Spinal cord (tissue), 10 donors: ENCODE data around the gene PTEN. TPM values are rescaled to one million over a fixed set of nuclear protein-coding genes. Genes with fewer than 3 reads are reported as not detected.

Experiments used
- DNase-seq, 6 donors: peaks; one replicate each; pipeline versions ENCODE4 v3.0.0 to v3.0.0-alpha.2; 2013 to 2015; ENCODE audit warnings: low spot score in 6 of 6, low read depth in 4 of 6
- H3K27ac ChIP-seq: one replicate; pipeline ENCODE4 v1.5.1; 2013; ENCODE audit warnings: low read depth, low read length, control low read depth
- H3K27me3 ChIP-seq: one replicate; pipeline ENCODE4 v1.6.1; 2013; ENCODE audit warnings: low read length; ENCODE audit not compliant: control insufficient read depth, insufficient read depth
- H3K36me3 ChIP-seq: one replicate; pipeline ENCODE4 v1.6.1; 2013; ENCODE audit warnings: low read length; ENCODE audit not compliant: control insufficient read depth, insufficient read depth
- H3K4me1 ChIP-seq: one replicate; pipeline ENCODE4 v1.6.1; 2013; ENCODE audit warnings: low read length; ENCODE audit not compliant: control insufficient read depth, insufficient read depth
- H3K4me3 ChIP-seq: one replicate; pipeline ENCODE4 v1.5.1; 2013; ENCODE audit warnings: low read depth, low read length, control low read depth
- H3K9me3 ChIP-seq: one replicate; pipeline ENCODE4 v1.6.1; 2013; ENCODE audit warnings: low read length; ENCODE audit not compliant: control insufficient read depth, insufficient read depth
- WGBS: methylation state at CpG from one replicate; pipeline ENCODE4 v1.1.5; 2013; ENCODE audit warnings: missing lambda C conversion rate; ENCODE audit not compliant: insufficient coverage; 5-methylcytosine and 5-hydroxymethylcytosine counted together
- polyA plus RNA-seq, 2 donors: library from polyadenylated mRNA; unstranded; fragments of 120-200 nt; gene quantifications; one replicate each; pipeline ENCODE4 v1.2.1, GENCODE V29; 2013; ENCODE audit not compliant: insufficient read length in 2 of 2
- total RNA-seq, 2 donors: library from RNA; depleted of rRNA in 1 of 2; stranded (reverse); fragments of 120-200 nt in 1 of 2; fragments of >200 nt in 1 of 2; gene quantifications; one replicate each; pipeline versions ENCODE4 v1.2.3 to v1.2.4, GENCODE V29; 2013 to 2014
- donor health status: healthy.

The PTEN gene
- total and polyA plus RNA-seq, 4 donors = 64.4 to 217 (median 127) TPM

GRCh38 chr10:87927091-87927490 is 63.7 kb downstream of the PTEN start:
- no peak for DNase-seq
- no CpG with 5 or more reads among the region's 2 CpGs for WGBS
- Histone ChIP-seq H3K4me1 (no peaks in the 10 kb centered on the region), H3K27ac (no peak overlapping the region), H3K9me3 (no peaks in the 10 kb centered on the region), H3K4me3 (no peak overlapping the region), H3K27me3 (no peaks in the 10 kb centered on the region), H3K36me3 (no peaks in the 10 kb centered on the region)

GRCh38 chr10:87928996-87929395 is 65.6 kb downstream of the PTEN start:
- no peak overlapping the region for H3K4me3 ChIP-seq
- no peaks in the 10 kb centered on the region for H3K9me3 ChIP-seq
- H3K4me1 ChIP-seq = no peaks in the 10 kb centered on the region
- H3K27me3 ChIP-seq = no peaks in the 10 kb centered on the region
- no peaks in the 10 kb centered on the region for H3K36me3 ChIP-seq
- WGBS = no CpG with 5 or more reads among the region's 3 CpGs
- no peak overlapping the region for H3K27ac ChIP-seq
- no peak for DNase-seq

- H3K9me3 ChIP-seq = no peaks in the 10 kb centered on the region
- no peak overlapping the region for H3K4me3 ChIP-seq
- no peak for DNase-seq
- no peaks in the 10 kb centered on the region for H3K36me3 ChIP-seq
- WGBS = no CpG with 5 or more reads among the region's 1 CpG
- no peaks in the 10 kb centered on the region for H3K4me1 ChIP-seq
- no peak overlapping the region for H3K27ac ChIP-seq
- no peaks in the 10 kb centered on the region for H3K27me3 ChIP-seq
Measured at GRCh38 chr10:87930141-87930540, 66.7 kb downstream of the PTEN start.

GRCh38 chr10:87930934-87931835 is 67.8 kb downstream of the PTEN start:
- H3K27me3 ChIP-seq = no peaks in the 10 kb centered on the region
- DNase-seq = no peak
- no CpG with 5 or more reads among the region's 4 CpGs for WGBS
- H3K9me3 ChIP-seq = no peaks in the 10 kb centered on the region
- no peak overlapping the region for H3K4me3 ChIP-seq
- no peaks in the 10 kb centered on the region for H3K36me3 ChIP-seq
- H3K4me1 ChIP-seq = no peaks in the 10 kb centered on the region
- no peak overlapping the region for H3K27ac ChIP-seq

- no peaks in the 10 kb centered on the region for H3K4me1 ChIP-seq
- H3K27me3 ChIP-seq = no peaks in the 10 kb centered on the region
- DNase-seq = no peak
- no peak overlapping the region for H3K27ac ChIP-seq
- H3K36me3 ChIP-seq = no peaks in the 10 kb centered on the region
- H3K4me3 ChIP-seq = no peak overlapping the region
- H3K9me3 ChIP-seq = no peaks in the 10 kb centered on the region
Measured at GRCh38 chr10:87931836-87932230, 68.4 kb downstream of the PTEN start.

- no peaks in the 10 kb centered on the region for H3K27me3 ChIP-seq
- no peaks in the 10 kb centered on the region for H3K36me3 ChIP-seq
- H3K4me1 ChIP-seq = no peaks in the 10 kb centered on the region
- no peak overlapping the region for H3K4me3 ChIP-seq
- no CpG with 5 or more reads among the region's 3 CpGs for WGBS
- H3K9me3 ChIP-seq = no peaks in the 10 kb centered on the region
- H3K27ac ChIP-seq = no peak overlapping the region
- no peak for DNase-seq
Measured at GRCh38 chr10:87935290-87936141, 72.1 kb downstream of the PTEN start.

GRCh38 chr10:87940210-87940609 is 76.8 kb downstream of the PTEN start:
- DNase-seq = no peak
- H3K27ac ChIP-seq = no peak overlapping the region
- no peaks in the 10 kb centered on the region for H3K4me1 ChIP-seq
- H3K4me3 ChIP-seq = no peak overlapping the region
- WGBS = 100% methylated on average over 3 of the region's 6 CpGs
- H3K27me3 ChIP-seq = no peaks in the 10 kb centered on the region
- H3K36me3 ChIP-seq = no peaks in the 10 kb centered on the region
- H3K9me3 ChIP-seq = no peaks in the 10 kb centered on the region

GRCh38 chr10:87942884-87943527 is 79.6 kb downstream of the PTEN start:
- WGBS = no CpG with 5 or more reads among the region's 1 CpG
- no peak overlapping the region for H3K27ac ChIP-seq

GRCh38 chr10:87945984-87946383 is 82.6 kb downstream of the PTEN start:
- H3K27ac ChIP-seq = no peak overlapping the region
- H3K27me3 ChIP-seq = no peaks in the 10 kb centered on the region
- H3K9me3 ChIP-seq = no peaks in the 10 kb centered on the region
- H3K4me1 ChIP-seq = no peaks in the 10 kb centered on the region
- peaks cover 3% of the 10 kb centered on the region for H3K36me3 ChIP-seq
- 67% methylated on average over 1 of the region's 6 CpGs for WGBS
- no peak for DNase-seq
- no peak overlapping the region for H3K4me3 ChIP-seq

More at GRCh38 chr10:87942884-87943527, 79.6 kb downstream of the PTEN start:
- no peak for DNase-seq
- Histone ChIP-seq H3K4me3 (no peak overlapping the region), H3K4me1 (no peaks in the 10 kb centered on the region), H3K27me3 (no peaks in the 10 kb centered on the region), H3K9me3 (no peaks in the 10 kb centered on the region), H3K36me3 (peaks cover 3% of the 10 kb centered on the region)
